IMR-90 (cell line): ENCODE measurements around the gene CAV2. TPM values are rescaled to one million over a fixed set of nuclear protein-coding genes. Genes with fewer than 3 reads are reported as not detected.

ENCODE experiments used
- ATAC-seq: fragments of 200-7000 bp; cut with Tn5 transposase; 2 replicates; pipeline ENCODE4 v1.9.1; 2020; ENCODE audit warnings: low read depth, mild to moderate bottlenecking, moderate library complexity
- BruUV-seq: library from RNA; stranded (reverse); fragments of 400-500 nt; replicated peaks from 2 replicates; lab custom pipeline; 2021; lab: Mats Ljungman, UMichigan
- CTCF ChIA-PET: fragments of 300-600 bp; formaldehyde crosslinking; extraction: SDS; loops from one replicate; lab custom pipeline; 2021; ENCODE audit warnings: antibody characterized with exemption; lab: Yijun Ruan, JAX
- POLR2A ChIA-PET: fragments of 300-600 bp; sonication (Branson Sonifier 250); formaldehyde crosslinking; loops from one replicate; lab custom pipeline; 2022; ENCODE audit warnings: antibody characterized with exemption; ENCODE audit not compliant: unreplicated experiment; lab: Charles Lee
- DNase-seq: peaks from one replicate; pipeline ENCODE4 v3.0.0; 2013
- H2AFZ ChIP-seq: replicated peaks from 2 replicates; pipeline ENCODE3; 2013; ENCODE audit warnings: low read length, mild to moderate bottlenecking; ENCODE audit not compliant: poor library complexity
- H2AK5ac ChIP-seq: 2 replicates; pipeline ENCODE4 v1.6.1; 2013; ENCODE audit warnings: low read depth, low read length, inconsistent platforms
- H2AK9ac ChIP-seq: replicated peaks from 2 replicates; pipeline ENCODE3; 2013; ENCODE audit warnings: mild to moderate bottlenecking, low read depth, low read length, moderate library complexity; ENCODE audit not compliant: poor library complexity
- H2BK120ac ChIP-seq: 2 replicates; pipeline ENCODE4 v1.6.1; 2013; ENCODE audit warnings: low read depth, low read length, inconsistent platforms
- H2BK15ac ChIP-seq: 3 replicates; pipeline ENCODE4 v1.6.1; 2013; ENCODE audit warnings: low read depth, low read length, inconsistent platforms
- H2BK20ac ChIP-seq: 2 replicates; pipeline ENCODE4 v1.6.1; 2013; ENCODE audit warnings: low read depth, mild to moderate bottlenecking, inconsistent platforms, low read length, moderate library complexity
- H2BK5ac ChIP-seq: 2 replicates; pipeline ENCODE4 v1.6.1; 2013; ENCODE audit warnings: mild to moderate bottlenecking, low read depth, low read length, inconsistent platforms; ENCODE audit not compliant: poor library complexity, severe bottlenecking
- H3K14ac ChIP-seq: replicated peaks from 2 replicates; pipeline ENCODE4 v1.6.1; 2013; ENCODE audit warnings: low read depth, low read length, inconsistent platforms
- H3K18ac ChIP-seq: 2 replicates; pipeline ENCODE4 v1.6.1; 2013; ENCODE audit warnings: low read depth, low read length, control low read depth
- H3K23ac ChIP-seq: 2 replicates; pipeline ENCODE4 v1.6.1; 2013; ENCODE audit warnings: low read depth, low read length, inconsistent platforms
- H3K27ac ChIP-seq: 2 replicates; pipeline ENCODE4 v1.5.1; 2013; ENCODE audit warnings: mild to moderate bottlenecking, control low read depth, low read length; ENCODE audit not compliant: insufficient read depth
- H3K27me3 ChIP-seq: 2 replicates; pipeline ENCODE4 v1.6.1; 2013; ENCODE audit warnings: low read length; ENCODE audit not compliant: control insufficient read depth, insufficient read depth
- H3K36me3 ChIP-seq: 2 replicates; pipeline ENCODE4 v1.6.1; 2013; ENCODE audit warnings: low read length, mixed read lengths; ENCODE audit not compliant: control insufficient read depth, insufficient read depth
- H3K4ac ChIP-seq: 2 replicates; pipeline ENCODE4 v1.6.1; 2013; ENCODE audit warnings: low read depth, low read length, inconsistent platforms
- H3K4me1 ChIP-seq: 2 replicates; pipeline ENCODE4 v1.6.1; 2013; ENCODE audit warnings: low read length, mixed read lengths; ENCODE audit not compliant: control insufficient read depth, insufficient read depth
- H3K4me2 ChIP-seq: 2 replicates; pipeline ENCODE4 v1.6.1; 2013; ENCODE audit warnings: low read depth, mild to moderate bottlenecking, control low read depth, low read length, moderate library complexity
- H3K4me3 ChIP-seq: 2 replicates; pipeline ENCODE4 v1.5.1; 2013; ENCODE audit warnings: low read depth, mild to moderate bottlenecking, control low read depth, low read length, moderate library complexity; ENCODE audit not compliant: insufficient read depth
- H3K56ac ChIP-seq: 2 replicates; pipeline ENCODE4 v1.6.1; 2013; ENCODE audit warnings: low read length, inconsistent platforms; ENCODE audit not compliant: insufficient read depth; ENCODE audit errors: extremely low read depth
- H3K79me1 ChIP-seq, 2 experiments: 2 replicates each; pipeline ENCODE4 v1.6.1; 2013; ENCODE audit warnings: low read length in 2 of 2, inconsistent platforms in 1 of 2, low read depth in 1 of 2
- H3K9ac ChIP-seq: 2 replicates; pipeline ENCODE4 v1.6.1; 2013; ENCODE audit warnings: low read depth, low read length, control low read depth
- H3K9me1 ChIP-seq: 2 replicates; pipeline ENCODE4 v1.6.1; 2013; ENCODE audit warnings: low read length, inconsistent platforms; ENCODE audit not compliant: insufficient read depth
- H3K9me3 ChIP-seq: 2 replicates; pipeline ENCODE4 v1.6.1; 2013; ENCODE audit warnings: low read length; ENCODE audit not compliant: control insufficient read depth, insufficient read depth
- H4K20me1 ChIP-seq: 2 replicates; pipeline ENCODE4 v1.6.1; 2013; ENCODE audit warnings: low read length, inconsistent platforms; ENCODE audit not compliant: insufficient read depth
- H4K5ac ChIP-seq: 2 replicates; pipeline ENCODE4 v1.6.1; 2013; ENCODE audit warnings: mild to moderate bottlenecking, low read depth, low read length, control low read depth
- H4K8ac ChIP-seq, 2 experiments: 2 replicates each; pipeline ENCODE4 v1.6.1; 2013; ENCODE audit warnings: low read depth in 2 of 2, low read length in 2 of 2, control low read depth in 1 of 2, inconsistent platforms in 1 of 2
- H4K91ac ChIP-seq: 2 replicates; pipeline ENCODE4 v1.6.1; 2013; ENCODE audit warnings: low read depth, low read length, inconsistent platforms; ENCODE audit not compliant: insufficient read depth
- BHLHE40 ChIP-seq: fragments of 150-350 bp; IDR thresholded peaks from 2 replicates; pipeline ENCODE4 v1.6.1; 2016; ENCODE audit warnings: mild to moderate bottlenecking, low read depth, low read length
- CEBPB ChIP-seq: IDR thresholded peaks from 2 replicates; pipeline ENCODE4 v1.6.1; 2012; ENCODE audit warnings: low read depth, low read length, improper control_type of control experiment
- CHD1 ChIP-seq: IDR thresholded peaks from 2 replicates; pipeline ENCODE4 v1.6.1; 2012; ENCODE audit warnings: low read depth, low read length, improper control_type of control experiment
- FOS ChIP-seq: fragments of 150-350 bp; IDR thresholded peaks from 2 replicates; pipeline ENCODE4 v1.6.1; 2016; ENCODE audit warnings: low read depth, low read length
- MAFK ChIP-seq: IDR thresholded peaks from 2 replicates; pipeline ENCODE4 v1.6.1; 2012; ENCODE audit warnings: low read depth, low read length, improper control_type of control experiment
- MAZ ChIP-seq: IDR thresholded peaks from 2 replicates; pipeline ENCODE4 v1.6.1; 2012; ENCODE audit warnings: low read depth, mild to moderate bottlenecking, low read length, improper control_type of control experiment, moderate library complexity, borderline replicate concordance
- NFE2L2 ChIP-seq: fragments of 150-350 bp; IDR thresholded peaks from 2 replicates; pipeline ENCODE4 v1.6.1; 2016; ENCODE audit warnings: low read depth, mild to moderate bottlenecking, low read length
- RAD21 ChIP-seq: IDR thresholded peaks from 2 replicates; pipeline ENCODE4 v1.6.1; 2012; ENCODE audit warnings: low read length, improper control_type of control experiment
- RCOR1 ChIP-seq: IDR thresholded peaks from 2 replicates; pipeline ENCODE4 v1.6.1; 2012; ENCODE audit warnings: mild to moderate bottlenecking, low read length, improper control_type of control experiment; ENCODE audit not compliant: insufficient replicate concordance
- RFX5 ChIP-seq: IDR thresholded peaks from 2 replicates; pipeline ENCODE4 v1.8.0; 2012; ENCODE audit warnings: low read depth, mild to moderate bottlenecking, low read length, moderate library complexity
- SMC3 ChIP-seq: fragments of 150-350 bp; IDR thresholded peaks from 2 replicates; pipeline ENCODE4 v1.6.1; 2016; ENCODE audit warnings: low read depth, mild to moderate bottlenecking, antibody characterized with exemption, low read length, moderate library complexity
- WGBS, 2 experiments: methylation state at CpG; one replicate each; pipeline versions ENCODE4 v1.1.5 to v1.1.7; 2013; ENCODE audit warnings: missing lambda C conversion rate in 2 of 2; ENCODE audit not compliant: insufficient read length in 1 of 2; ENCODE audit errors: extremely low coverage in 2 of 2; 5-methylcytosine and 5-hydroxymethylcytosine counted together
- dilution Hi-C: fragments of 300-500 bp; cut with HindIII; formaldehyde crosslinking; loops from one replicate; pipeline ENCODE4 v1.14.3; 2018; ENCODE audit warnings: low sequenced_read_pairs; ENCODE audit not compliant: unreplicated experiment
- in situ Hi-C: fragments of 300-500 bp; cut with MboI; formaldehyde crosslinking; loops from 3 replicates; pipeline ENCODE4 v1.14.3; 2019; ENCODE audit warnings: low sequenced_read_pairs, inconsistent platforms, mixed read lengths
- intact Hi-C: fragments of 100-400 bp; cut with micrococcal nuclease; formaldehyde crosslinking; loops from 2 replicates; pipeline ENCODE4 v1.10.0; 2022
- polyA plus RNA-seq, 3 experiments: library from polyadenylated mRNA; depleted of rRNA; stranded (reverse); fragments of >200 nt; gene quantifications; 2 replicates each; pipeline ENCODE4 v1.2.3, GENCODE V29; 2012; ENCODE audit warnings: low replicate concordance in 1 of 3
- total RNA-seq: library from RNA; depleted of rRNA; stranded (reverse); fragments of >200 nt; gene quantifications from 2 replicates; pipeline ENCODE4 v1.2.3, GENCODE V29; 2012
- TF ChIP-seq, protein P1 (sequence below): conservative IDR thresholded peaks from 2 replicates; pipeline ENCODE4 v1.5.1; 2012; ENCODE audit warnings: mild to moderate bottlenecking, low read depth, low read length, improper control_type of control experiment
- TF ChIP-seq, protein P2 (sequence below): fragments of 150-350 bp; IDR thresholded peaks from 2 replicates; pipeline ENCODE4 v1.6.1; 2016; ENCODE audit warnings: low read depth, mild to moderate bottlenecking, low read length, moderate library complexity, borderline replicate concordance

CAV2 gene
- total and polyA plus RNA-seq, 2 of the 4 experiments (the other 2 are of a cell fraction) = 199 to 265 TPM

DNA sequence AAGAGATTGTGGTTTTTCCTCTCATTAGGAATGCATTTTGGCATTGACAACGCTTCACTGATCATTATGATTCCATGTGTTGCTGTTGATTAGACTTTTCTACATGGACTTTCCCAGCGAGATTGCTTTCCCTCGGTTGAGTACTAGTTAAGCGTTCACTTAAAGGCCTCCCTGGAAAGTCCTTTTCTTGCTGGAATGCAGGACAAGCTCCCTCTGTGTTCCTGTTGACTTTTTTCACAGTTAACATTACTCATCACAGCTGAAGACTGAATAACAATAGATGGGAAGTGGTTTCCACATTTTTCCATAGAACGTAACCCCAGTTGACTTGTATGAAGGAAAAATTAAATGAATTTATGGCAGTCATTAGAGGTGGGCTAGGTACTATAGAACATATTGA, 22.7 kb downstream of the CAV2 start:
- Histone ChIP-seq H3K9me3 (no peaks in the 10 kb centered on the region), H3K9me1 (peaks cover 7% of the 10 kb centered on the region; the same call in 1 of the 2 replicates), H2AK9ac (no peak overlapping the region), H3K4ac (peak overlapping the region; percentile 18; the same call in 1 of the 2 replicates), H4K91ac (peak overlapping the region; percentile 77; the same call in 1 of the 2 replicates), H3K27ac (no peak overlapping the region), H4K8ac (peak overlapping the region; percentile 30 to 79; a peak in 3 of 4 replicates), H2BK20ac (peak overlapping the region; percentile 73; the same call in 1 of the 2 replicates), H2BK5ac (peak overlapping the region; percentile 92), H3K14ac (peak overlapping the region; percentile 29), H3K4me3 (no peak overlapping the region), H3K56ac (0 out of 2 replicates have a peak overlapping the region, but pooled peaks have one; percentile 5), H4K5ac (peak overlapping the region; percentile 76; the same call in 1 of the 2 replicates), H2BK15ac (peak overlapping the region; percentile 77; the same call in 2 of the 3 replicates), H3K4me1 (peaks cover 7% of the 10 kb centered on the region), H2AK5ac (peak overlapping the region; percentile 9; the same call in 1 of the 2 replicates), H3K9ac (no peak overlapping the region), H2BK120ac (peak overlapping the region; percentile 84), H3K18ac (peak overlapping the region; percentile 94; the same call in 1 of the 2 replicates), H3K27me3 (no peaks in the 10 kb centered on the region), H4K20me1 (no peaks in the 10 kb centered on the region; the same call in 1 of the 2 replicates), H3K23ac (peak overlapping the region; percentile 20; the same call in 1 of the 2 replicates), H3K36me3 (peaks cover 5% of the 10 kb centered on the region; the same call in 1 of the 2 replicates), H2AFZ (no peak overlapping the region), H3K79me1 (peaks cover 0 to 23% of the 10 kb centered on the region in 2 experiments; a peak in 2 of 4 replicates), H3K4me2 (peak overlapping the region; percentile 61; the same call in 1 of the 2 replicates)
- no CpG with 5 or more reads among the region's 5 CpGs for WGBS, 2 experiments
- in situ Hi-C loops = loop anchor here (5.0 to 10.0 kb wide), 2 partner anchors 260 to 347 kb away; no protein-coding TSS in a partner anchor
- DNase-seq = peak; percentile 84
- ChIA-PET POLR2A (no interaction called here), CTCF (interaction anchor here (0.6 to 0.9 kb wide), 2 partner anchors 15 to 24 kb away, joined by 3 to 6 read pairs; no protein-coding TSS in a partner anchor)
- dilution Hi-C loops = loop anchor here (25.0 kb wide), 1 partner anchor 260 kb away; no protein-coding TSS in a partner anchor
- intact Hi-C loops = no loop called here
- no TSS peak for BruUV-seq
- ATAC-seq = no peak
- TF ChIP-seq NFE2L2 = no peak
- no peak for TF ChIP-seq BHLHE40
- no peak for TF ChIP-seq MAFK
- no peak for TF ChIP-seq RCOR1
- no peak for TF ChIP-seq FOS
- no peak for TF ChIP-seq CEBPB
- no peak for TF ChIP-seq SMC3
- no peak for TF ChIP-seq RFX5
- TF ChIP-seq RAD21 = no peak
- TF ChIP-seq, protein P1, sequence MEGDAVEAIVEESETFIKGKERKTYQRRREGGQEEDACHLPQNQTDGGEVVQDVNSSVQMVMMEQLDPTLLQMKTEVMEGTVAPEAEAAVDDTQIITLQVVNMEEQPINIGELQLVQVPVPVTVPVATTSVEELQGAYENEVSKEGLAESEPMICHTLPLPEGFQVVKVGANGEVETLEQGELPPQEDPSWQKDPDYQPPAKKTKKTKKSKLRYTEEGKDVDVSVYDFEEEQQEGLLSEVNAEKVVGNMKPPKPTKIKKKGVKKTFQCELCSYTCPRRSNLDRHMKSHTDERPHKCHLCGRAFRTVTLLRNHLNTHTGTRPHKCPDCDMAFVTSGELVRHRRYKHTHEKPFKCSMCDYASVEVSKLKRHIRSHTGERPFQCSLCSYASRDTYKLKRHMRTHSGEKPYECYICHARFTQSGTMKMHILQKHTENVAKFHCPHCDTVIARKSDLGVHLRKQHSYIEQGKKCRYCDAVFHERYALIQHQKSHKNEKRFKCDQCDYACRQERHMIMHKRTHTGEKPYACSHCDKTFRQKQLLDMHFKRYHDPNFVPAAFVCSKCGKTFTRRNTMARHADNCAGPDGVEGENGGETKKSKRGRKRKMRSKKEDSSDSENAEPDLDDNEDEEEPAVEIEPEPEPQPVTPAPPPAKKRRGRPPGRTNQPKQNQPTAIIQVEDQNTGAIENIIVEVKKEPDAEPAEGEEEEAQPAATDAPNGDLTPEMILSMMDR = no peak
- TF ChIP-seq, protein P2, sequence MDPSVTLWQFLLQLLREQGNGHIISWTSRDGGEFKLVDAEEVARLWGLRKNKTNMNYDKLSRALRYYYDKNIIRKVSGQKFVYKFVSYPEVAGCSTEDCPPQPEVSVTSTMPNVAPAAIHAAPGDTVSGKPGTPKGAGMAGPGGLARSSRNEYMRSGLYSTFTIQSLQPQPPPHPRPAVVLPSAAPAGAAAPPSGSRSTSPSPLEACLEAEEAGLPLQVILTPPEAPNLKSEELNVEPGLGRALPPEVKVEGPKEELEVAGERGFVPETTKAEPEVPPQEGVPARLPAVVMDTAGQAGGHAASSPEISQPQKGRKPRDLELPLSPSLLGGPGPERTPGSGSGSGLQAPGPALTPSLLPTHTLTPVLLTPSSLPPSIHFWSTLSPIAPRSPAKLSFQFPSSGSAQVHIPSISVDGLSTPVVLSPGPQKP = no peak
- no peak for TF ChIP-seq CHD1
- no peak for TF ChIP-seq MAZ
